Testis (tissue), 3 donors: ENCODE results near the gene STAG1. TPM values are rescaled to one million over a fixed set of nuclear protein-coding genes. Genes with fewer than 3 reads are reported as not detected.
"Not testable (repeated sequence)": the region's sequence is repeated elsewhere in the genome, so short reads cannot be mapped to it uniquely, and the experiment has no call there.

Experiments
- DNase-seq: peaks from one replicate; pipeline ENCODE4 v3.0.0-alpha.2; 2019
- H3K27ac ChIP-seq, 2 donors: fragments of 200-600 bp; sonication (generic); one replicate each; pipeline ENCODE4 v1.5.1; 2019
- H3K27me3 ChIP-seq: fragments of 200-600 bp; sonication (generic); one replicate; pipeline ENCODE4 v1.5.1; 2019
- H3K36me3 ChIP-seq: fragments of 200-600 bp; sonication (generic); one replicate; pipeline ENCODE4 v1.5.1; 2017; ENCODE audit warnings: low read depth; ENCODE audit errors: missing control alignments
- H3K4me1 ChIP-seq: fragments of 200-600 bp; sonication (generic); one replicate; pipeline ENCODE4 v1.5.1; 2019
- H3K4me3 ChIP-seq, 2 donors: fragments of 200-600 bp; sonication (generic); one replicate each; pipeline ENCODE4 v1.5.1; 2017 to 2019
- H3K9me3 ChIP-seq: fragments of 200-600 bp; sonication (generic); one replicate; pipeline ENCODE4 v1.5.1; 2017
- POLR2A ChIP-seq: fragments of 450-650 bp; IDR thresholded peaks from one replicate; pipeline ENCODE4 v1.6.1; 2017; ENCODE audit warnings: antibody characterized with exemption, mild to moderate bottlenecking, moderate library complexity
- WGBS, 2 donors: methylation state at CpG; one replicate each; pipeline ENCODE4 v1.1.5; 2018; 5-methylcytosine and 5-hydroxymethylcytosine counted together
- intact Hi-C: fragments of 100-400 bp; cut with DNase I; formaldehyde crosslinking; loops from one replicate; pipeline ENCODE4 v1.15.1; 2023; ENCODE audit warnings: low total_unique reads
- polyA plus RNA-seq: library from polyadenylated mRNA; stranded (reverse); fragments of 350-450 nt; fragmentation: Illumina TruSeq; extraction: RNeasy Lipid Tissue Mini Kit (QIAGEN cat#74804); gene quantifications from one replicate; pipeline ENCODE4 v1.2.3, GENCODE V29; 2014; ENCODE audit warnings: low read depth, low replicate concordance; ENCODE audit not compliant: insufficient read depth
- total RNA-seq, 2 donors: library from RNA; depleted of rRNA; stranded (reverse); fragments of >200 nt; gene quantifications; one replicate each; pipeline ENCODE4 v1.2.3, GENCODE V29; 2016
- TF ChIP-seq, protein P1 (sequence below), 3 experiments: fragments of 450-650 bp in 2 of 3; fragments of 200-600 bp in 1 of 3; sonication (generic) in 1 of 3; IDR thresholded peaks; one replicate each; pipeline ENCODE4 v1.5.1; 2016 to 2019; ENCODE audit warnings: antibody characterized with exemption in 3 of 3, mild to moderate bottlenecking in 2 of 3, moderate library complexity in 1 of 3

STAG1 gene
- total and polyA plus RNA-seq, 3 donors from 2014 or later = 14.3 to 45.3 (median 40.2) TPM

DNA sequence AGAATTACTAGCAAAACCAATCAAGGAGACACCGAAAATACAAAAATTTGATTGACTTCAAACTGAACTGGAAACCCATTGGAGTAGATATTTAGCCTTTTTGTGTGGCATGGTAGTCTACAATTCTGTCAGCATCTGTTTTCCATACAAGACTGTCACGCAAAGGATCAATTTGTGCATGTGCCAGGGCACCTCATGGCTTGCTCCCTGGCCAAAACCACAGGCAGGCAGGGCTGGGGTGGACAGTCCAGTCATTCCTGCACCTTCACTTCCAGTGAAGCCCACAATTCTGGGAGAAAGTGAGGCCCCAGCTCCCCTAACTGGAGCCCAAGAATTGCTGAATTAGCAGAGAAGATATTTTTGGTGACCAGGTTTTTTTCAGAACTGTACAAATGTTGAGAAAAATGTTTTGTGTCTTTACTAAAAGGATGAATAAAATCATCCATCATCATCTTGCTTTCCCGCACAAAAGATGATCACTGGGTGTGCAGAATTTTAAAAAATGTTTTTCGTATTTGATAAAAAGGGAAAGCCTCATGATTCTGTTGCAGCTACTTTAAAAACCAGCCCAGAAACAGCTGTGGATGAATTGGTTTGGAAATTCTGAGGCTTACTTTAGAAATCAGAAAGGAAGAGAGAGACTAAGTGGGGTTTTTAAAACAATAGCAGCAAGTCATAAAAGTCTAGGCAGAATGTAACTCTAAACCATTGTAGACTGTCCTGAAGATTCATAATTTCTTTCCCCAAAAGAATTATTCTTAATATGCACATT, 415.7 kb downstream of the STAG1 start:
- 77 to 85% methylated on average over 4 of the region's 4 CpGs for WGBS, 2 donors
- no peaks in the 10 kb centered on the region for H3K9me3 ChIP-seq
- intact Hi-C loops = no loop called here
- H3K27ac ChIP-seq = no peak overlapping the region
- H3K4me3 ChIP-seq = no peak overlapping the region
- no peaks in the 10 kb centered on the region for H3K36me3 ChIP-seq
- no peaks in the 10 kb centered on the region for H3K4me1 ChIP-seq
- DNase-seq = no peak
- H3K27me3 ChIP-seq = no peaks in the 10 kb centered on the region
- TF ChIP-seq, protein P1, sequence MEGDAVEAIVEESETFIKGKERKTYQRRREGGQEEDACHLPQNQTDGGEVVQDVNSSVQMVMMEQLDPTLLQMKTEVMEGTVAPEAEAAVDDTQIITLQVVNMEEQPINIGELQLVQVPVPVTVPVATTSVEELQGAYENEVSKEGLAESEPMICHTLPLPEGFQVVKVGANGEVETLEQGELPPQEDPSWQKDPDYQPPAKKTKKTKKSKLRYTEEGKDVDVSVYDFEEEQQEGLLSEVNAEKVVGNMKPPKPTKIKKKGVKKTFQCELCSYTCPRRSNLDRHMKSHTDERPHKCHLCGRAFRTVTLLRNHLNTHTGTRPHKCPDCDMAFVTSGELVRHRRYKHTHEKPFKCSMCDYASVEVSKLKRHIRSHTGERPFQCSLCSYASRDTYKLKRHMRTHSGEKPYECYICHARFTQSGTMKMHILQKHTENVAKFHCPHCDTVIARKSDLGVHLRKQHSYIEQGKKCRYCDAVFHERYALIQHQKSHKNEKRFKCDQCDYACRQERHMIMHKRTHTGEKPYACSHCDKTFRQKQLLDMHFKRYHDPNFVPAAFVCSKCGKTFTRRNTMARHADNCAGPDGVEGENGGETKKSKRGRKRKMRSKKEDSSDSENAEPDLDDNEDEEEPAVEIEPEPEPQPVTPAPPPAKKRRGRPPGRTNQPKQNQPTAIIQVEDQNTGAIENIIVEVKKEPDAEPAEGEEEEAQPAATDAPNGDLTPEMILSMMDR (IDR thresholded peaks at IDR 0.05) = no peak
- TF ChIP-seq POLR2A = no peak

- H3K4me1 ChIP-seq, DNase-seq, H3K4me3 ChIP-seq, H3K9me3 ChIP-seq, intact Hi-C loops, H3K36me3 ChIP-seq, H3K27ac ChIP-seq, H3K27me3 ChIP-seq: not testable (repeated sequence)
- 95 to 100% methylated on average over 5 to 6 of the region's 6 CpGs for WGBS, 2 donors
Measured at GRCh38 chr3:136334726-136335125, 417.5 kb downstream of the STAG1 start.

- no peak for TF ChIP-seq POLR2A
- TF ChIP-seq, protein P1 (IDR thresholded peaks at IDR 0.05) = no peak
- intact Hi-C loops = no loop called here
Measured at GRCh38 chr3:136334209-136334608, 418.0 kb downstream of the STAG1 start.

DNA sequence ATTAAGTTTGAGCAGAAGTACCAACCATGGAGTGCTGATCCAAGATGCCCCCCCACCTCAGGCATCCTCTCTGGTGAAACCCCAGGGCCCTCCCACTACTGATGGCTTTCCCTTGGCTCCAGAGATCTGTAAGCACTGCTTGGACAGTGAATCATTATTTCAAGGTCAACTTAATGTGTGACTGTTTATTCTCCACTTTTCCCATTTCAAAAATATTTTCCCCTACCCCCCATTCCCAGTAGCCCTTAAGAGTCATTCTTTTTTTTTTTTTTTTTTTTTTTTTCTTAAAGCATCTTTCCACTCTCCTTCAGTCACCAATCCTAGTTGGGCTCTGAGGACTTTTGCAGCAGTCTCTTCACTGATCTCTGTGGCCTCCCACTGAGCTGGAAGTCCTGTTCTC, 419.4 kb downstream of the STAG1 start:
- Histone ChIP-seq H3K36me3 (no peaks in the 10 kb centered on the region), H3K4me1 (no peaks in the 10 kb centered on the region), H3K4me3 (no peak overlapping the region), H3K9me3 (no peaks in the 10 kb centered on the region), H3K27ac (peak overlapping the region in 1 of 2 donors; percentile 41), H3K27me3 (no peaks in the 10 kb centered on the region)
- no peak for DNase-seq
- intact Hi-C loops = no loop called here
- TF ChIP-seq POLR2A = no peak
- TF ChIP-seq, protein P1 (IDR thresholded peaks at IDR 0.05) = no peak

More at GRCh38 chr3:136334209-136334608, 418.0 kb downstream of the STAG1 start:
- H3K27ac ChIP-seq = no peak overlapping the region
- no peaks in the 10 kb centered on the region for H3K4me1 ChIP-seq
- H3K27me3 ChIP-seq = no peaks in the 10 kb centered on the region
- H3K36me3 ChIP-seq = no peaks in the 10 kb centered on the region
- DNase-seq = no peak
- H3K9me3 ChIP-seq = no peaks in the 10 kb centered on the region
- H3K4me3 ChIP-seq = no peak overlapping the region

DNA sequence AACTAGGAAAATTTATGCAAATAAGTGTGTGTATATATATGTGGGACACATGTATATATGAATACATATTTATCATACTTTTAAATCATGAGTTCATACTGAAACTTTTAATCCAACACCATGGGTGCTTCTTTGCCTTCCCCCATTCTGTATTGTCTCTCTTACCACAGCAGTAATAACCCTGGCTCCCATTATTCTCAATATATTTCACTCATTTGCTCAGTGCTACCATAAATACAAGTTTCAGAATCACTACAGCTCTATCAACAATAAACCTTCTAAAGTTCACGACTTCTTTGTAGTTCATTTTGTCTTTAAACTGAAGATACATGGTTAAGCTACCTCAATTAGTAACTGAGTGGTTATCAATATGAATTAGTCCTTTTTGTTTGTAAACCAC, 419.9 kb downstream of the STAG1 start:
- no peaks in the 10 kb centered on the region for H3K27me3 ChIP-seq
- H3K4me3 ChIP-seq = no peak overlapping the region
- TF ChIP-seq, protein P1 (IDR thresholded peaks at IDR 0.05) = no peak
- TF ChIP-seq POLR2A = no peak
- H3K9me3 ChIP-seq = no peaks in the 10 kb centered on the region
- H3K36me3 ChIP-seq = no peaks in the 10 kb centered on the region
- H3K4me1 ChIP-seq = no peaks in the 10 kb centered on the region
- no peak for DNase-seq
- H3K27ac ChIP-seq = peak overlapping the region in 1 of 2 donors; percentile 41
- 57 to 63% methylated on average over 1 of the region's 1 CpG for WGBS, 2 donors
- intact Hi-C loops = no loop called here
